ENCODE measurements around the gene MCC. TPM values are rescaled to one million over a fixed set of nuclear protein-coding genes. Genes with fewer than 3 reads are reported as not detected.

Gene MCC
- total and polyA plus RNA-seq, 4 donors, result 1.6 to 38.6 (median 11.2) TPM

GRCh38 chr5:113357696-113358476 is 130.4 kb downstream of the MCC start:
- Histone ChIP-seq H3K9me3 (ENCODE audit: control insufficient read depth in 4 of 4, insufficient read depth in 3 of 4, low read length in 3 of 4) (peaks cover 0 to 1% (median 0%) of the 10 kb centered on the region in 4 donors), H3K4me1 (ENCODE audit: control insufficient read depth in 5 of 5, insufficient read depth in 5 of 5, low read length in 5 of 5) (peaks cover 0 to 4% (median 0%) of the 10 kb centered on the region in 5 donors), H3K9ac (ENCODE audit: insufficient read depth in 1 of 2, low read length in 2 of 2) (no peak overlapping the region), H3K36me3 (ENCODE audit: control insufficient read depth in 4 of 4, insufficient read depth in 4 of 4, low read length in 4 of 4) (no peaks in the 10 kb centered on the region), H3K4me3 (no peak overlapping the region), H3K27ac (ENCODE audit: low read depth in 1 of 2, low read length in 1 of 2) (no peak overlapping the region), H3K27me3 (ENCODE audit: control insufficient read depth in 3 of 3, insufficient read depth in 3 of 3, low read length in 2 of 3) (no peaks in the 10 kb centered on the region)
- ATAC-seq (ENCODE audit: insufficient read depth, low FRiP score), result no peak
- WGBS, 2 donors, result 67 to 77% methylated on average over 3 of the region's 3 CpGs
- no peak for TF ChIP-seq CTCF (IDR thresholded peaks at IDR 0.05; ENCODE audit: control extremely low read depth, extremely low read depth)
- DNase-seq, result no peak

- TF ChIP-seq CTCF (IDR thresholded peaks at IDR 0.05; ENCODE audit: control extremely low read depth, extremely low read depth), result no peak
- no peaks in the 10 kb centered on the region for H3K27me3 ChIP-seq (ENCODE audit: control insufficient read depth in 3 of 3, insufficient read depth in 3 of 3, low read length in 2 of 3)
- peaks cover 0 to 4% (median 0%) of the 10 kb centered on the region in 5 donors for H3K4me1 ChIP-seq (ENCODE audit: control insufficient read depth in 5 of 5, insufficient read depth in 5 of 5, low read length in 5 of 5)
- 59 to 86% methylated on average over 1 of the region's 1 CpG for WGBS, 2 donors
- no peaks in the 10 kb centered on the region for H3K36me3 ChIP-seq (ENCODE audit: control insufficient read depth in 4 of 4, insufficient read depth in 4 of 4, low read length in 4 of 4)
- H3K9me3 ChIP-seq (ENCODE audit: control insufficient read depth in 4 of 4, insufficient read depth in 3 of 4, low read length in 3 of 4), result peaks cover 0 to 2% (median 0%) of the 10 kb centered on the region in 4 donors
- H3K27ac ChIP-seq (ENCODE audit: low read depth in 1 of 2, low read length in 1 of 2), result no peak overlapping the region
- no peak overlapping the region for H3K4me3 ChIP-seq
- ATAC-seq (ENCODE audit: insufficient read depth, low FRiP score) (no peak), DNase-seq (no peak)
- H3K9ac ChIP-seq (ENCODE audit: insufficient read depth in 1 of 2, low read length in 2 of 2), result no peak overlapping the region
These were observed 131.8 kb downstream of the MCC start for GRCh38 chr5:113356487-113356886.

- Histone ChIP-seq H3K4me1 (ENCODE audit: control insufficient read depth in 5 of 5, insufficient read depth in 5 of 5, low read length in 5 of 5) (peaks cover 0 to 4% (median 0%) of the 10 kb centered on the region in 5 donors), H3K9me3 (ENCODE audit: control insufficient read depth in 4 of 4, insufficient read depth in 3 of 4, low read length in 3 of 4) (peaks cover 0 to 2% (median 0%) of the 10 kb centered on the region in 4 donors), H3K4me3 (no peak overlapping the region), H3K9ac (ENCODE audit: insufficient read depth in 1 of 2, low read length in 2 of 2) (no peak overlapping the region), H3K27me3 (ENCODE audit: control insufficient read depth in 3 of 3, insufficient read depth in 3 of 3, low read length in 2 of 3) (no peaks in the 10 kb centered on the region), H3K27ac (ENCODE audit: low read depth in 1 of 2, low read length in 1 of 2) (no peak overlapping the region), H3K36me3 (ENCODE audit: control insufficient read depth in 4 of 4, insufficient read depth in 4 of 4, low read length in 4 of 4) (no peaks in the 10 kb centered on the region)
- ATAC-seq (ENCODE audit: insufficient read depth, low FRiP score) (no peak), DNase-seq (no peak)
- 92 to 96% methylated on average over 1 of the region's 1 CpG for WGBS, 2 donors
- TF ChIP-seq CTCF (IDR thresholded peaks at IDR 0.05; ENCODE audit: control extremely low read depth, extremely low read depth), result no peak
These were observed 134.2 kb downstream of the MCC start for GRCh38 chr5:113354055-113354454.
